IMR-90 (cell line): ENCODE measurements around the gene UNKL. TPM values are rescaled to one million over a fixed set of nuclear protein-coding genes. Genes with fewer than 3 reads are reported as not detected.
A peak's percentile ranks its signal among the peaks of the same experiment; 100 is the strongest.

Source experiments
- ATAC-seq: fragments of 200-7000 bp; cut with Tn5 transposase; 2 replicates; pipeline ENCODE4 v1.9.1; 2020; ENCODE audit warnings: low read depth, mild to moderate bottlenecking, moderate library complexity
- BruUV-seq: library from RNA; stranded (reverse); fragments of 400-500 nt; replicated peaks from 2 replicates; lab custom pipeline; 2021; lab: Mats Ljungman, UMichigan
- CTCF ChIA-PET: fragments of 300-600 bp; formaldehyde crosslinking; extraction: SDS; loops from one replicate; lab custom pipeline; 2021; ENCODE audit warnings: antibody characterized with exemption; lab: Yijun Ruan, JAX
- POLR2A ChIA-PET: fragments of 300-600 bp; sonication (Branson Sonifier 250); formaldehyde crosslinking; loops from one replicate; lab custom pipeline; 2022; ENCODE audit warnings: antibody characterized with exemption; ENCODE audit not compliant: unreplicated experiment; lab: Charles Lee
- DNase-seq: peaks from one replicate; pipeline ENCODE4 v3.0.0; 2013
- H2AFZ ChIP-seq: replicated peaks from 2 replicates; pipeline ENCODE3; 2013; ENCODE audit warnings: low read length, mild to moderate bottlenecking; ENCODE audit not compliant: poor library complexity
- H2AK5ac ChIP-seq: 2 replicates; pipeline ENCODE4 v1.6.1; 2013; ENCODE audit warnings: low read depth, low read length, inconsistent platforms
- H2AK9ac ChIP-seq: replicated peaks from 2 replicates; pipeline ENCODE3; 2013; ENCODE audit warnings: mild to moderate bottlenecking, low read depth, low read length, moderate library complexity; ENCODE audit not compliant: poor library complexity
- H2BK120ac ChIP-seq: 2 replicates; pipeline ENCODE4 v1.6.1; 2013; ENCODE audit warnings: low read depth, low read length, inconsistent platforms
- H2BK15ac ChIP-seq: 3 replicates; pipeline ENCODE4 v1.6.1; 2013; ENCODE audit warnings: low read depth, low read length, inconsistent platforms
- H2BK20ac ChIP-seq: 2 replicates; pipeline ENCODE4 v1.6.1; 2013; ENCODE audit warnings: low read depth, mild to moderate bottlenecking, inconsistent platforms, low read length, moderate library complexity
- H2BK5ac ChIP-seq: 2 replicates; pipeline ENCODE4 v1.6.1; 2013; ENCODE audit warnings: mild to moderate bottlenecking, low read depth, low read length, inconsistent platforms; ENCODE audit not compliant: poor library complexity, severe bottlenecking
- H3K14ac ChIP-seq: replicated peaks from 2 replicates; pipeline ENCODE4 v1.6.1; 2013; ENCODE audit warnings: low read depth, low read length, inconsistent platforms
- H3K18ac ChIP-seq: 2 replicates; pipeline ENCODE4 v1.6.1; 2013; ENCODE audit warnings: low read depth, low read length, control low read depth
- H3K23ac ChIP-seq: 2 replicates; pipeline ENCODE4 v1.6.1; 2013; ENCODE audit warnings: low read depth, low read length, inconsistent platforms
- H3K27ac ChIP-seq: 2 replicates; pipeline ENCODE4 v1.5.1; 2013; ENCODE audit warnings: mild to moderate bottlenecking, control low read depth, low read length; ENCODE audit not compliant: insufficient read depth
- H3K27me3 ChIP-seq: 2 replicates; pipeline ENCODE4 v1.6.1; 2013; ENCODE audit warnings: low read length; ENCODE audit not compliant: control insufficient read depth, insufficient read depth
- H3K36me3 ChIP-seq: 2 replicates; pipeline ENCODE4 v1.6.1; 2013; ENCODE audit warnings: low read length, mixed read lengths; ENCODE audit not compliant: control insufficient read depth, insufficient read depth
- H3K4ac ChIP-seq: 2 replicates; pipeline ENCODE4 v1.6.1; 2013; ENCODE audit warnings: low read depth, low read length, inconsistent platforms
- H3K4me1 ChIP-seq: 2 replicates; pipeline ENCODE4 v1.6.1; 2013; ENCODE audit warnings: low read length, mixed read lengths; ENCODE audit not compliant: control insufficient read depth, insufficient read depth
- H3K4me2 ChIP-seq: 2 replicates; pipeline ENCODE4 v1.6.1; 2013; ENCODE audit warnings: low read depth, mild to moderate bottlenecking, control low read depth, low read length, moderate library complexity
- H3K4me3 ChIP-seq: 2 replicates; pipeline ENCODE4 v1.5.1; 2013; ENCODE audit warnings: low read depth, mild to moderate bottlenecking, control low read depth, low read length, moderate library complexity; ENCODE audit not compliant: insufficient read depth
- H3K56ac ChIP-seq: 2 replicates; pipeline ENCODE4 v1.6.1; 2013; ENCODE audit warnings: low read length, inconsistent platforms; ENCODE audit not compliant: insufficient read depth; ENCODE audit errors: extremely low read depth
- H3K79me1 ChIP-seq, 2 experiments: 2 replicates each; pipeline ENCODE4 v1.6.1; 2013; ENCODE audit warnings: low read length in 2 of 2, inconsistent platforms in 1 of 2, low read depth in 1 of 2
- H3K9ac ChIP-seq: 2 replicates; pipeline ENCODE4 v1.6.1; 2013; ENCODE audit warnings: low read depth, low read length, control low read depth
- H3K9me1 ChIP-seq: 2 replicates; pipeline ENCODE4 v1.6.1; 2013; ENCODE audit warnings: low read length, inconsistent platforms; ENCODE audit not compliant: insufficient read depth
- H3K9me3 ChIP-seq: 2 replicates; pipeline ENCODE4 v1.6.1; 2013; ENCODE audit warnings: low read length; ENCODE audit not compliant: control insufficient read depth, insufficient read depth
- H4K20me1 ChIP-seq: 2 replicates; pipeline ENCODE4 v1.6.1; 2013; ENCODE audit warnings: low read length, inconsistent platforms; ENCODE audit not compliant: insufficient read depth
- H4K5ac ChIP-seq: 2 replicates; pipeline ENCODE4 v1.6.1; 2013; ENCODE audit warnings: mild to moderate bottlenecking, low read depth, low read length, control low read depth
- H4K8ac ChIP-seq, 2 experiments: 2 replicates each; pipeline ENCODE4 v1.6.1; 2013; ENCODE audit warnings: low read depth in 2 of 2, low read length in 2 of 2, control low read depth in 1 of 2, inconsistent platforms in 1 of 2
- H4K91ac ChIP-seq: 2 replicates; pipeline ENCODE4 v1.6.1; 2013; ENCODE audit warnings: low read depth, low read length, inconsistent platforms; ENCODE audit not compliant: insufficient read depth
- BHLHE40 ChIP-seq: fragments of 150-350 bp; IDR thresholded peaks from 2 replicates; pipeline ENCODE4 v1.6.1; 2016; ENCODE audit warnings: mild to moderate bottlenecking, low read depth, low read length
- CHD1 ChIP-seq: IDR thresholded peaks from 2 replicates; pipeline ENCODE4 v1.6.1; 2012; ENCODE audit warnings: low read depth, low read length, improper control_type of control experiment
- RAD21 ChIP-seq: IDR thresholded peaks from 2 replicates; pipeline ENCODE4 v1.6.1; 2012; ENCODE audit warnings: low read length, improper control_type of control experiment
- SMC3 ChIP-seq: fragments of 150-350 bp; IDR thresholded peaks from 2 replicates; pipeline ENCODE4 v1.6.1; 2016; ENCODE audit warnings: low read depth, mild to moderate bottlenecking, antibody characterized with exemption, low read length, moderate library complexity
- WGBS, 2 experiments: methylation state at CpG; one replicate each; pipeline versions ENCODE4 v1.1.5 to v1.1.7; 2013; ENCODE audit warnings: missing lambda C conversion rate in 2 of 2; ENCODE audit not compliant: insufficient read length in 1 of 2; ENCODE audit errors: extremely low coverage in 2 of 2; 5-methylcytosine and 5-hydroxymethylcytosine counted together
- dilution Hi-C: fragments of 300-500 bp; cut with HindIII; formaldehyde crosslinking; loops from one replicate; pipeline ENCODE4 v1.14.3; 2018; ENCODE audit warnings: low sequenced_read_pairs; ENCODE audit not compliant: unreplicated experiment
- in situ Hi-C: fragments of 300-500 bp; cut with MboI; formaldehyde crosslinking; loops from 3 replicates; pipeline ENCODE4 v1.14.3; 2019; ENCODE audit warnings: low sequenced_read_pairs, inconsistent platforms, mixed read lengths
- intact Hi-C: fragments of 100-400 bp; cut with micrococcal nuclease; formaldehyde crosslinking; loops from 2 replicates; pipeline ENCODE4 v1.10.0; 2022
- polyA plus RNA-seq, 3 experiments: library from polyadenylated mRNA; depleted of rRNA; stranded (reverse); fragments of >200 nt; gene quantifications; 2 replicates each; pipeline ENCODE4 v1.2.3, GENCODE V29; 2012; ENCODE audit warnings: low replicate concordance in 1 of 3
- total RNA-seq: library from RNA; depleted of rRNA; stranded (reverse); fragments of >200 nt; gene quantifications from 2 replicates; pipeline ENCODE4 v1.2.3, GENCODE V29; 2012

UNKL gene
- total and polyA plus RNA-seq, 2 of the 4 experiments (the other 2 are of a cell fraction), result 4.1 to 13.3 TPM

DNA sequence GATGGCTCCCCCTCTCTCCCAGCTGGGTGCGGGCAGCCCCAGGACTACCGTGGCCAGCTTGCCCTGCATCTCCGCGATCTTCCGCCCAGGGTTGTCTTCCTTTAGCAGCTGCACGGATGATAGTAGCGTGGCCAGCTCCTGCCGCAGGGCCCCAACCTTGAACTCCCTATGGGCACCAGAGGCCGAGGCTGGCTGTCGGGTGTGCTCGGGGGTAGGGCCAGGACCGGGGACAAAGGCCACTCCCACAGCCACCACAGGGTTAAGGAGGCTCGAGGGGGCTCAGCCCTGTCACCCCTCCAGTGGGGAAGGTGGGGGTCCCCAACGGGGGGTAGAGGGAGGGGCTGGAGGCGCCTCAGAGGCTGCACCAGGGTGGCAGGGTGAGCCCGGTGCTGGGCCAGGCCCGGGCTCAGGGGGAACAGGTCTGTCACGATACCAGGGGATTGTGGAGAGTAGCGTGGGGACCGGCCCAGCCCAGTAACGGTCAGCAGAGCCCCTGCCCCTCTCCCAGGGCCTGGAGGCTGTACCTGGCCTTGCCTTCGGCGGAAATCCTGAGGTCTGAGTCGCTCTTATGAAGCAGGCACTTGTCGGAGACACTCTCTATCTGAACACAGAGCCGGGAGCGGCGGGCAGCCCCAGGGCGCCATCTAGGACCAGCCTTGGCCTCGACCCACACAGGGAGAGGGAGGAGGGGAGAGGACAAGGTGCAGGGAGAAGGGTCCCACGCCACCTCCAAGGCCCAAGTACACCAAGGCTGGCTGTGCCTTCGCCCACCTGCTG lies 21.6 kb upstream of the UNKL start:
- ChIA-PET POLR2A (no interaction called here), CTCF (no interaction called here)
- H3K4me1 ChIP-seq, result no peaks in the 10 kb centered on the region
- no TSS peak for BruUV-seq
- no peak overlapping the region for H2BK20ac ChIP-seq
- no peak overlapping the region for H3K56ac ChIP-seq
- no peak overlapping the region for H3K9ac ChIP-seq
- no peak for ATAC-seq
- intact Hi-C loops (no loop called here), in situ Hi-C loops (no loop called here), dilution Hi-C loops (no loop called here)
- no peak overlapping the region for H3K27ac ChIP-seq
- H2AK9ac ChIP-seq, result peak overlapping the region; percentile 82
- no peak overlapping the region for H3K18ac ChIP-seq
- no peak overlapping the region for H2BK15ac ChIP-seq
- H3K9me1 ChIP-seq, result no peaks in the 10 kb centered on the region
- no peak overlapping the region for H3K4me3 ChIP-seq
- H4K20me1 ChIP-seq, result no peaks in the 10 kb centered on the region
- H4K8ac ChIP-seq, result no peak overlapping the region
- H2AFZ ChIP-seq, result no peak overlapping the region
- H2AK5ac ChIP-seq, result no peak overlapping the region
- H3K14ac ChIP-seq, result no peak overlapping the region
- H3K23ac ChIP-seq, result no peak overlapping the region
- H3K9me3 ChIP-seq, result no peaks in the 10 kb centered on the region
- no peak for DNase-seq
- H4K5ac ChIP-seq, result no peak overlapping the region
- H4K91ac ChIP-seq, result no peak overlapping the region
- no peaks in the 10 kb centered on the region for H3K36me3 ChIP-seq
- no peak overlapping the region for H3K4ac ChIP-seq
- H3K79me1 ChIP-seq, result no peaks in the 10 kb centered on the region
- H3K27me3 ChIP-seq, result peaks cover 8% of the 10 kb centered on the region; the same call in 1 of the 2 replicates
- H2BK5ac ChIP-seq, result no peak overlapping the region
- no peak overlapping the region for H3K4me2 ChIP-seq
- WGBS, 2 experiments, result 83% methylated on average over 17 of the region's 32 CpGs; no CpG with 5 or more reads in 1 of the 2 experiments
- H2BK120ac ChIP-seq, result no peak overlapping the region
- TF ChIP-seq RAD21 (no peak), BHLHE40 (no peak), CHD1 (no peak), SMC3 (no peak)
